SU-DHL-6 (cell line): ENCODE results near the gene OS9.

ENCODE experiments used
- EZH2phosphoT487 ChIP-seq: fragments of 200-600 bp; sonication (generic), shearing (Covaris generic); conservative IDR thresholded peaks from 2 replicates; pipeline ENCODE4 v1.6.1; 2018; ENCODE audit warnings: mild to moderate bottlenecking, antibody characterized with exemption, low read length, moderate library complexity, mixed read lengths
- TF ChIP-seq, protein P1 (sequence below): fragments of 200-600 bp; sonication (generic); IDR thresholded peaks from one replicate; pipeline ENCODE4 v1.5.1; 2017; ENCODE audit warnings: antibody characterized with exemption, mild to moderate bottlenecking, low read length, moderate library complexity; ENCODE audit not compliant: insufficient read depth, poor library complexity, severe bottlenecking

DNA sequence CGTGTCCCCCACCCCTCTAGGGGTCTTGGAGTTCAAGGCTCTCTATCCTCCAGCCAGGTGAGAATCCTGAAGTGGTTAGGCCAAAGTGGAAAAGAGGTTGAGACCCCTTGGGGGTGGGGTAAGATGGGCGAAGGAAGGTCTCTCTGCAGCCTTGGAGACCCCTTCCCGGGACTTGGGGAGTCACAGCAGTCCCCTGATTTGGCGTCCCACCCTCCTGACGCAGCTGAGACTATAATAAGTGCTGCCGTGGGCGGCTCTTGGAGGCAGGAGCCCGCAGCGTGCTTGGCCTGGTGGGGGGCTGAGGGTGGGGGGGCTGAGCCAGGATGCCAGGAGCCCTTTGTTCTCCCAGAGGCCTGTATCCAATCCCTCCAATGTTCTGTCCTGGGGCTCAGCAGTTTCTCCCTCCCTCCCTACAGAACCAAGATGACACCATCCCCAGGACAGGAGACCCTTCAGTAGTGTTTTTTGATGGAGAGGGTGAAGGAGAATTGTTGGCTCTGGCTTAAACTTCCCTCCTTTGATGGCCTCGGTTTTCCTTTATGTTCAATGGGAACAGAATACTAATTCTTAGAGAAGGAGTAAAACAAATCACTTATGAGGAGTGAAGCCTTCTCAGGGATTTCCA, 46.1 kb downstream of the OS9 start:
- TF ChIP-seq, protein P1, sequence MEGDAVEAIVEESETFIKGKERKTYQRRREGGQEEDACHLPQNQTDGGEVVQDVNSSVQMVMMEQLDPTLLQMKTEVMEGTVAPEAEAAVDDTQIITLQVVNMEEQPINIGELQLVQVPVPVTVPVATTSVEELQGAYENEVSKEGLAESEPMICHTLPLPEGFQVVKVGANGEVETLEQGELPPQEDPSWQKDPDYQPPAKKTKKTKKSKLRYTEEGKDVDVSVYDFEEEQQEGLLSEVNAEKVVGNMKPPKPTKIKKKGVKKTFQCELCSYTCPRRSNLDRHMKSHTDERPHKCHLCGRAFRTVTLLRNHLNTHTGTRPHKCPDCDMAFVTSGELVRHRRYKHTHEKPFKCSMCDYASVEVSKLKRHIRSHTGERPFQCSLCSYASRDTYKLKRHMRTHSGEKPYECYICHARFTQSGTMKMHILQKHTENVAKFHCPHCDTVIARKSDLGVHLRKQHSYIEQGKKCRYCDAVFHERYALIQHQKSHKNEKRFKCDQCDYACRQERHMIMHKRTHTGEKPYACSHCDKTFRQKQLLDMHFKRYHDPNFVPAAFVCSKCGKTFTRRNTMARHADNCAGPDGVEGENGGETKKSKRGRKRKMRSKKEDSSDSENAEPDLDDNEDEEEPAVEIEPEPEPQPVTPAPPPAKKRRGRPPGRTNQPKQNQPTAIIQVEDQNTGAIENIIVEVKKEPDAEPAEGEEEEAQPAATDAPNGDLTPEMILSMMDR, result no peak
- no peak for TF ChIP-seq EZH2phosphoT487
